ENCODE measurements around the gene TSPAN9.

Gene TSPAN9

DNA sequence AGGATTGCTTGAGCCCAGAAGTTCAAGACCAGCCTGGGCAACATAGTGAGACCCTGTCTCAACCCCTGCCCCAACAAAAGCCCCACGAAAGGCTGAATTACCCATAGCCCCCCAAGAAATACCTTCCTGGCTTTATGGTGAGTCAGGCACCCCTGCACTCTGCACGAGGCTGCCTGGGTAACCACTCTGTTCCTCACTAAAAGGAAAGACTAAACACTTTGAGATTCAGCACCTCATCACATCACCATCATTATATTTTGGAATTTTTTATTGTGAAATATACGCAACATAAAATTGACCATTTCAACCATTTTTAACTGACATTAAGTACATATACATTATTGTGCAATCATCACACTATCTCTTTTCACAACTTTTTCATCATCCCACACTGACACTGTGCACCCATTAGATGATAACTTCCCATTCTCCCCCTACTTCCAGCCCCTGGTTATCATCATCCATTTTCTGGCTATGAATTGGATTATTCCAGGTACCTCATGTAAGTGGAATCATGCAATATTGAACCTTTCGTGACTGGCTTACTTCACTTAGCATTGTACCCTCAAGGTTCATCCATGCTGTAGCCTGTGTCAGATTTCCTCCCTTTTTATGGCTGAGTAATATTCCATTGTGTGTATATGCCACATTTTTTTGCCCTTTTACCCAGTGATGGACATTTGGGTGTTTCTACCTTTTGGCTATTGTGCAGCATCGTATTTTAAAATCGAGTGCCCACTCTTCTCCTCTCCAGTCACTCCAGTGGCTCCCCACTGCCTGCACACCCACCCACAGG, 51.5 kb downstream of the TSPAN9 start:
- no peak for DNase-seq

DNA sequence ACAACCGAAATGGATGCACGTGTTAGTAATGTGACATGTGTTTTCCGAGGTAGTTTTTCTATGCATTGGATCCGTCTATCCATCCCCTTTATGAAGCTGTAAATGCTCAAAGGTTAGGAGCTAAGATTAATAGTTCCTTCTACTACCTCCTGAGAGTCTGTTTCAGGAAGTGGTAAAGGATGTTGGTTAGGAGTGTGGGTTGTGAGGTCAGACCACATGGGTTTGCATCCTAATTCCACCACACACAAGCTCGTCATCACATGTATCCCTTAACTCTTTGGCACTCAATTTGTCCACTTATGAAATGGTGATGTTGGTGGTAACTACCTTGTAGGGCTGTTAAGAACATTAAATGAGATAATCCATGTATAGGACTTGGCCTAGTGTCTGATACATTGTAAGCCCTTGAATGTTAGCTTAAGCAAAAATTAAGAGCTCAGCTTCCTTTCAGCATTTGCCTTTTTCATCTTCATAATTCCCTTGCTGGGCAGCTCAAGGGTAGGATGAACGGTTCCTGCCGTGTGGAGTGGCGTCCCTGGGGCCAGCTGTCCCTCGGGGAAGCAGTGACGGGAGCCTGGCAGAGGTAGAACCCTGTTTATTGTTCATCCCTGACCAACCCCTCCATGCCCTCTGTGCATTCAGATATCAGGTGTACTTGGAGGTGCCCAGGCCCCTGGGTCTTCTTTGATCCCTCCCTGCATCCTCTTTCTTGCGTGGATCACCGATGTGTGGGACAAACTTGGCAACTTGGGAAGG, 52.3 kb downstream of the TSPAN9 start:
- DNase-seq = peak in 1 of 2 donors; percentile 20

DNA sequence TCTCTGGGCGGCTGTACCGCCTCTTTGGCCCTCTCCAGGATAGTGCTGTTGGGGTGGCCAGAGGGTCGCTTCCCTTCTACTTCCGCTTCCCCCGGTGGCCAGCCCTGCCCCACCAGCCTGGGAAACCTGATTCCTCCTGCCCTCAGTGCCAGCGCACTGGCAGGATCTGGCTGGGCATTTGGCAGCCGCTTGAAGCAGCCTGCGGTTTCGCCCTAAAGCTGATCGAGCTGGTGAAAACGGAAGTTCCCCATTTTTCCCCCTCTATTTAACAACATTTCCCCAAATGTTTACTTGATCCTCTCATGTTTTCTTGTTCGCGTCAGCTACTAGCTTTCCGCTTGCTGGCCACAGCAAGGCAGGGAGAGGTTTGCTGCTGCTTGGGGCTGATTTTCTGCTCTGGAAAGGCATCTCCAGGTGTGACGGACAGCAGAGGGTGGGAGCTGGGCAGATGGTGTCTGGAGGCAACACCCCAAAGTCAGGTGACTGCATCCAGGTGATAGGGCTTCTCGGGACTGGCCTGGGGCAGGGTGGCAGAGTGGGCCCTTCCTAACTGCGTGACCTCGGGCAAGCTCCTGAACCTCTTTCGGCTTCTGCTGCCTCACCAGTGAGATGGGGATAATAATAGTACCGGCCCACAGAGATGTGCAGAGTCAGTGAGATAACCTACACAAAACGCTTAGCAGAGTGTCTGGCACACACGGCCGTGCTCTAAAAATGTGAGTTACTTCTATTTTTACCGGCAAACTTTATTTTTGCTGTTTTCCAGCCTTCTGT, 53.1 kb downstream of the TSPAN9 start:
- no peak for DNase-seq

GRCh38 chr12:3131129-3131528, 54.0 kb downstream of the TSPAN9 start:
- DNase-seq = no peak

DNA sequence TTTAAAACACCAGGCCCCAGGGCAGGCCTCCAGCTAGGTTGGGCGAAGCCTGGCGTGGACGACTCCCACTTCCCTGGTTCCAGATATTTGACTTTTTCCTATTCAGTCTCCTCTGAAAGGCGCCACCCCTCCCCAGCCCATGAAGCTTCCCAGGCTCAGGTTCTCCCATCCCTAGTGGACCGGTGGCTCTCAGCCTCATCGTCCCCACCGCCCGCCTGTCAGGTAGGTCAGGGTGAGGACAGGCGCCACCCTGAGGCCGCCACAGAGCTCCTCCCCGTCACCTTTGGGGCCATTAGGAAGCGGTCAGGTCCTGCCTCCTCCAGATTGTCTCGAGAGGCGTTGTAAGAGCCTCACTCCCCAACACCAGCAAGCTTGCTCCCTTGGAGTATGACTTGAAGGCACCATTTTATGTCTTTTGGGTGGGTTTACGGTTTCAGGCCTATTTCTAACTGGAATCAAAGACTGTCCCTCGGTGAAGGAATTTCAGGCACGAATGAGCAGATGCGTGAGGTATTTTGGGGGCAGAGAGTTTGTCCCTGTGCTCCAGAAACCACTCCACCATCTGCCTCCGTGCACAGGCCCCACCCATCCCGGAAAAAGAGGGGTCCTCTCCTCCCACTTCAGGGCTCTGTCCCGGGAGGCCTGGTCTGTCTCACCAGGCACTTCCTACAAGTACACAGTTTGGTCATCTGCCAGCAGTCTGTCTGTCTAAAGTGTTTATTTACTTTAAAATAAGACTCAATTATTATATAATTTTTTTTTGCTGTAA, 55.6 kb downstream of the TSPAN9 start:
- DNase-seq = no peak

- DNase-seq = no peak
These were observed 56.2 kb downstream of the TSPAN9 start for GRCh38 chr12:3133405-3133783.

- no peak for DNase-seq
These were observed 56.9 kb downstream of the TSPAN9 start for GRCh38 chr12:3134126-3134525.

DNA sequence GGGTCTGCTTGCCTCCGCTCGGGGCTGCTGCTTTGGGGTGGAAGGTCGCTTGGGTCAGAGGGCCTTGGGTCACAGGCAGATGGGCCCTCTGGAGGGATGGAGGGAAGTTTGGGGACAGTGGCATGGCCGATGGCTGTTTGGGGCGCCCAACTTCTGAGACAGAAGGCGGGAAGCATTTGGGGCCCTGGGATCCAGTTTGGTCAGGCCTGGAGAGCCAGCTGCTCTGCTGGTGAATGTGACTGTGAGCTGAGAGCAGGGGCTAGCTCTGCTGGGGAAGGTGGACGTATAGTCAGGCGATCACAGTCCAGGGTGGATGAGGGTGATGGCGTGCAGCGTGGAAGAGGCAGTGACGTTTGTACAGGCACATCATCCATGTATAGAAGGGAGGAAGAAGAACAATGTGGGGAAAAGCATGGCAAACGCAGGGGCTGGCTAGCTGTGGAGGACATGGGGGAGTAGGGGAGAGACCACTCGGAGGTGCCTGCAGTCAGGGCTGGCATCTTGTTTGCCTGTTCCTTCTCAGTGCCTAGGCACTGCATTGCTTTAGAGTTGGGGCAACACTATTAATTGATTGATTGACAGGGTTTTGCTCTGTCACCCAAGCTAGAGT, 57.5 kb downstream of the TSPAN9 start:
- DNase-seq = no peak

GRCh38 chr12:3135522-3136461, 58.6 kb downstream of the TSPAN9 start:
- DNase-seq = peak; percentile 26 to 36

DNA sequence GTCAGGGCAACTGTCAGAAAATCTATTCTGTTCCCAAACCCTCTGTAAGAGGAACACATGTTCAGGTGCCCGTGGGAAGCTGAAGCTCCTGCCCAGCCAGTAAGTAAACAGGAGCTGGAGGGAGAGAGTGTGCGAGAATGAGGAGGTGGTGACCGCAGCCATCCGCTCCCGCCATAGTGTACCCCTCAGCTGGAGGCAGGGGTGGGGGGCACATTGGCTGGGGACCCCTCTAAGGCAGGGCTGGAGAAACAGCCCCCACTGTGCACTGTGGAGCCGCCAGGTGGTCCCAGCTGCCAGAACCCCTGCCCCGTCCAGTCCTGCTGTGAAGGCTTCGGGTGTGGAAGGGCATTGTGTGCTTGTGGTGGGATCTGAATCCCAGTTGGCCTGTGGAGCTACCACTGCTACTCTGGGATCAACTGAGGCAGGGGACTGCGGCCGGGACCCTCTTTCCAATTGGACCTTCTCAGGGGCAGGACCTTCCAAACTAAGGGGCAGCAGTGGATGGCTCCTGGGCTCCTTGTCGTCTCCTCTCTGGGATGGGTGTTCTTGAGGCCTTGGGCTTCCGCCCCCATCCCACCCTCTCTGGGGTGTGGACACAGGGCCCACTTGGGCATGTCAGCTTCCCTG, 59.6 kb downstream of the TSPAN9 start:
- no peak for DNase-seq

- DNase-seq = no peak
These were observed 60.1 kb downstream of the TSPAN9 start for GRCh38 chr12:3137268-3137781.

- no peak for DNase-seq
These were observed 60.8 kb downstream of the TSPAN9 start for GRCh38 chr12:3137814-3138445.

DNA sequence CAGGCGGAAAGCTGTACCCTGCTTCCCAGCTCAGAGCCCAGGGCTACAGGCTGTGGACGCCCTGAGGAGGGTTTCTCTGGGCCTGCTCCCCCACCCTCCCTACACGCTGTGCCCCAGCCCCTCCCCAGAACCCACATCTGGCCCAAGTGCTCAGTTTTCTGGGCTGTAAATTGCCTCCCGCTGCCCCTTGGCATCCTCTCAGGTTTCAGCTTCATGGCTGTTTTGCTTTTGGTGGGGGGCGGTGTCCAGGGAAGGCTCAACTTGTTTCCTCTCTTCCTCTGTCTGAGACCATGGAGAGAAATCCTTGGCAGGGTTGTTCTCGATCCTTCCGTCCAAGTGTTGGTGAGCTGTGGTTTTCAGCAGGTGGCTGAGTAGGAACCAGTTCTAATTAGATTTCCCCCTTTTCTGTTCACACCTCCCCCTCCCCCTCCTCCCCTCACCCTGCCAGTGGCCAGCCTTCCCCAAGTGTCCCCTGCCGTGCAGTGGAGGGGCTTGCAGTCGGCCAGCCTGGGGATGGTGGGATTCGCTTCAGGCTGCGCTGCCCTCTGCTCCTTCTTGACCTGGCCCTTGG, 61.8 kb downstream of the TSPAN9 start:
- DNase-seq = no peak

DNA sequence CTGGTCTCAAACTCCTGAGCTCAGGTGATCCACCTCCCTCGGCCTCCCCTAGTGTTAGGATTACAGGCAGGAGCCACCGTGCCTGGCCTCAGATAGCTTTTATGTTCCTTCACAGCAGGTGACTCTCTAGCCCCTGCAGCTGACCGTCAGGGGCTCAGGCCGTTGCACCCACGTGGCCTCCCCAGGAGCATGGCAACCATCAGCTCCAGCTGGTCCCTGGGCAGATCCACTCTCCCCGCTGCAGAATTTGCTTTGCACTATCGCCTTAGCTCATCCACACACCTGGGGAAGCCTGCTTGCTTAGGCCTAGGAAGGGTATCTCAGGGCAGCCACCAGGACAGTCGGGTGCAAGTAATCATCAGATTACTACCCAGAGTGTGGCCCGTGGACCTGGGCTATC, 62.6 kb downstream of the TSPAN9 start:
- DNase-seq = no peak

DNA sequence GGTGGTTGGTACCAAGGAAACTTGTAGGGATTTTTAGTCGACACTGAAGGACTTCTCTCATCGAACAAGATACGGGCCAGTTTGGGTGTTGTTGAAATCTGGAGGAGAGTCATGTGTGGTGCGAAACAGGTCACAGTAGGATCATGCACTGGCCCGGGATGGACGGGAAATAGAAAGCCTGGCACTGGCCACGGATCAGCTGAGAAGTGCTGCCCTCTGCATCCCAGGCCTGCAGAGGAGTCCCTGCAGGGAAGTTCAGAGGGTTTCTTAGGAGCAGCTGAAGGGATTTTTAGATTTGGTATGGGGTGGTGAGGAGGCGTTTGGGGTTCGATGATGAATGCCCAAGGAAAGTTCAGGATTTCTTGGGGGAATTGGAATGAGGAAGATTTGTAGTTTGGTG, 63.1 kb downstream of the TSPAN9 start:
- no peak for DNase-seq

- DNase-seq = no peak
These were observed 64.5 kb downstream of the TSPAN9 start for GRCh38 chr12:3141339-3142321.

GRCh38 chr12:3142386-3142785, 65.2 kb downstream of the TSPAN9 start:
- no peak for DNase-seq

DNA sequence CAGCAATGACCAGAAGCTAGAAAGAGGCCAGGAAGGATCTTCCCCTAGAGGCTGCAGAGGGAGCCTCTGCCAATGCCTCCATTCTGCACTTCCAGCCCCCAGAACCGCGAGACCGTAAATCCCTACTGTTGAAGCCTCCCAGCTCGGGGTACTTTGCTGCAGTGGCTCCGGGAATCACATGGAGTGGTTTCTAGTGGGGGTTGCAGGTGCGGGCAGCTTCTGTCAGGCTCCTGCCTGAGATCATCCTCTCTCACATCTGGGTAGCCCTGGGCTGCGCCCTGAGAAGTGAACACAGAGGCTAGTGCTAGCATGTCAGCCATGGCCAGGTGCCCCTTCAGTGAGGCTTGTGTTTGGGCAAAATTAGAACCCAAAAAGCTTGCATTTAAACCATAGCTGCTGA, 67.3 kb downstream of the TSPAN9 start:
- no peak for DNase-seq
